ENCODE results near the gene TRPC6. TPM values are rescaled to one million over a fixed set of nuclear protein-coding genes. Genes with fewer than 3 reads are reported as not detected.

TRPC6 gene
- polyA plus RNA-seq, 1 donor from 2014 or later = 0.11 TPM

DNA sequence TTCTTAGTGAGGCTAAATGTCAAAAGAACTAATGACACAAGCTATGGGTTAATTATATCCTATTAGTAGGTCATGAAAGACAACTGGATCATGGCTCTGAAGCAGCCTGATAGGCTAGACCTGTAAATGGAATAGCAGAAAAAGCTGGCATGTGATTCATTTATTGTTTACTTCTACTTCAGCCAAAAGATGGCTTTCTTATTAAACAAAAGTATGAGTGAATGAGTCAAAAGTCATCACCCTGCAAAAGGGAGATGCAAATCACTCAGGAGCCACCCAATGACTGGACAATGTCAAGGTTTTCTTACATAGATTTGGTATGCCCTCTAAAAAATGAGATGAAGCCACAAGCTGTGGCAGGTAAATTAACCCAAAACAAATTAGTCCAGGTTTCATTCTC, 138.0 kb downstream of the TRPC6 start:
- TF ChIP-seq, protein P1, sequence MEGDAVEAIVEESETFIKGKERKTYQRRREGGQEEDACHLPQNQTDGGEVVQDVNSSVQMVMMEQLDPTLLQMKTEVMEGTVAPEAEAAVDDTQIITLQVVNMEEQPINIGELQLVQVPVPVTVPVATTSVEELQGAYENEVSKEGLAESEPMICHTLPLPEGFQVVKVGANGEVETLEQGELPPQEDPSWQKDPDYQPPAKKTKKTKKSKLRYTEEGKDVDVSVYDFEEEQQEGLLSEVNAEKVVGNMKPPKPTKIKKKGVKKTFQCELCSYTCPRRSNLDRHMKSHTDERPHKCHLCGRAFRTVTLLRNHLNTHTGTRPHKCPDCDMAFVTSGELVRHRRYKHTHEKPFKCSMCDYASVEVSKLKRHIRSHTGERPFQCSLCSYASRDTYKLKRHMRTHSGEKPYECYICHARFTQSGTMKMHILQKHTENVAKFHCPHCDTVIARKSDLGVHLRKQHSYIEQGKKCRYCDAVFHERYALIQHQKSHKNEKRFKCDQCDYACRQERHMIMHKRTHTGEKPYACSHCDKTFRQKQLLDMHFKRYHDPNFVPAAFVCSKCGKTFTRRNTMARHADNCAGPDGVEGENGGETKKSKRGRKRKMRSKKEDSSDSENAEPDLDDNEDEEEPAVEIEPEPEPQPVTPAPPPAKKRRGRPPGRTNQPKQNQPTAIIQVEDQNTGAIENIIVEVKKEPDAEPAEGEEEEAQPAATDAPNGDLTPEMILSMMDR (IDR thresholded peaks at IDR 0.05; ENCODE audit: poor library complexity, severe bottlenecking) = no peak
- TF ChIP-seq EP300 (conservative IDR thresholded peaks at IDR 0.05; ENCODE audit: poor library complexity, severe bottlenecking) (no peak), EZH2 (IDR thresholded peaks at IDR 0.05; ENCODE audit: borderline replicate concordance, insufficient read depth, low read length, poor library complexity, severe bottlenecking) (no peak), MXI1 (conservative IDR thresholded peaks at IDR 0.05; ENCODE audit: poor library complexity, severe bottlenecking) (no peak), POLR2AphosphoS5 (IDR thresholded peaks at IDR 0.05) (no peak), SMC3 (conservative IDR thresholded peaks at IDR 0.05; ENCODE audit: poor library complexity) (no peak), TAF1 (IDR thresholded peaks at IDR 0.05; ENCODE audit: low read depth) (no peak)
- no peaks in the 10 kb centered on the region for H3F3A ChIP-seq (ENCODE audit: insufficient read depth, low read length, poor library complexity, severe bottlenecking)
- no peaks in the 10 kb centered on the region for H3K9me3 ChIP-seq (ENCODE audit: low read length)
- H4K20me1 ChIP-seq (ENCODE audit: insufficient read depth) = no peaks in the 10 kb centered on the region
- no peak overlapping the region for H3K27ac ChIP-seq (ENCODE audit: low read length)
- no peak overlapping the region for H3K4me2 ChIP-seq (ENCODE audit: low read length)
- H3K36me3 ChIP-seq (ENCODE audit: insufficient read depth, low read length) = no peaks in the 10 kb centered on the region
- H2AFZ ChIP-seq (ENCODE audit: low read depth, low read length) = no peak overlapping the region
- H3K9ac ChIP-seq (ENCODE audit: low read length) = no peak overlapping the region
- no peaks in the 10 kb centered on the region for H3K79me2 ChIP-seq (replicated peaks; ENCODE audit: insufficient read depth, low read length)
- no peaks in the 10 kb centered on the region for H3K27me3 ChIP-seq (ENCODE audit: insufficient read depth, low read depth, low read length)
- no peak overlapping the region for H3K4me3 ChIP-seq (ENCODE audit: low read length)
- H3K9me2 ChIP-seq (ENCODE audit: insufficient read depth, low read length) = no peaks in the 10 kb centered on the region

DNA sequence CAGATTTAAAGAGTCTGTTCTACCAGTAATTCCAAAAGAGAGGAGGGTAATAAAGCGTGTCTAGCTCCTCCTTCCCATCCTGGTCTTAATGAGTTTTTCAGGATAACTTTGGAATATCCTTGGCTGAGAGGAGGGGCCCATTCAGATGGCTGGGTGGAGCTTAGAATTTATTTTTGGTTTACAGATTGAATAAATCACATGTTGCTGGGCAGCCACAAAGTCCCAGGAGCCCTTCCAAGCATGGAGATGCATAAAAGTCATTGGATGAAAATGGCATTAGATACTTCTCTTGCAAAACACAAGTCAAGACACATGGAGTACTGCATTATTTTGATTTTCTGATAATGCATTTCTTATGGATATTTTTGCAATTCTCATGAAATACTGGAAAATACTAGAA, 139.0 kb downstream of the TRPC6 start:
- Histone ChIP-seq H3K4me3 (ENCODE audit: low read length) (no peak overlapping the region), H3K9me3 (ENCODE audit: low read length) (no peaks in the 10 kb centered on the region), H3K9ac (ENCODE audit: low read length) (no peak overlapping the region), H3K27me3 (ENCODE audit: insufficient read depth, low read depth, low read length) (no peaks in the 10 kb centered on the region), H3F3A (ENCODE audit: insufficient read depth, low read length, poor library complexity, severe bottlenecking) (no peaks in the 10 kb centered on the region), H4K20me1 (ENCODE audit: insufficient read depth) (no peaks in the 10 kb centered on the region), H2AFZ (ENCODE audit: low read depth, low read length) (no peak overlapping the region), H3K27ac (ENCODE audit: low read length) (no peak overlapping the region), H3K36me3 (ENCODE audit: insufficient read depth, low read length) (no peaks in the 10 kb centered on the region), H3K79me2 (replicated peaks; ENCODE audit: insufficient read depth, low read length) (no peaks in the 10 kb centered on the region), H3K9me2 (ENCODE audit: insufficient read depth, low read length) (no peaks in the 10 kb centered on the region), H3K4me2 (ENCODE audit: low read length) (no peak overlapping the region)
- TF ChIP-seq MXI1 (conservative IDR thresholded peaks at IDR 0.05; ENCODE audit: poor library complexity, severe bottlenecking) (no peak), EP300 (conservative IDR thresholded peaks at IDR 0.05; ENCODE audit: poor library complexity, severe bottlenecking) (no peak), TAF1 (IDR thresholded peaks at IDR 0.05; ENCODE audit: low read depth) (no peak), EZH2 (IDR thresholded peaks at IDR 0.05; ENCODE audit: borderline replicate concordance, insufficient read depth, low read length, poor library complexity, severe bottlenecking) (no peak), RAD21 (conservative IDR thresholded peaks at IDR 0.05) (no peak), SMC3 (conservative IDR thresholded peaks at IDR 0.05; ENCODE audit: poor library complexity) (no peak), POLR2AphosphoS5 (IDR thresholded peaks at IDR 0.05) (no peak)
- TF ChIP-seq, protein P2, sequence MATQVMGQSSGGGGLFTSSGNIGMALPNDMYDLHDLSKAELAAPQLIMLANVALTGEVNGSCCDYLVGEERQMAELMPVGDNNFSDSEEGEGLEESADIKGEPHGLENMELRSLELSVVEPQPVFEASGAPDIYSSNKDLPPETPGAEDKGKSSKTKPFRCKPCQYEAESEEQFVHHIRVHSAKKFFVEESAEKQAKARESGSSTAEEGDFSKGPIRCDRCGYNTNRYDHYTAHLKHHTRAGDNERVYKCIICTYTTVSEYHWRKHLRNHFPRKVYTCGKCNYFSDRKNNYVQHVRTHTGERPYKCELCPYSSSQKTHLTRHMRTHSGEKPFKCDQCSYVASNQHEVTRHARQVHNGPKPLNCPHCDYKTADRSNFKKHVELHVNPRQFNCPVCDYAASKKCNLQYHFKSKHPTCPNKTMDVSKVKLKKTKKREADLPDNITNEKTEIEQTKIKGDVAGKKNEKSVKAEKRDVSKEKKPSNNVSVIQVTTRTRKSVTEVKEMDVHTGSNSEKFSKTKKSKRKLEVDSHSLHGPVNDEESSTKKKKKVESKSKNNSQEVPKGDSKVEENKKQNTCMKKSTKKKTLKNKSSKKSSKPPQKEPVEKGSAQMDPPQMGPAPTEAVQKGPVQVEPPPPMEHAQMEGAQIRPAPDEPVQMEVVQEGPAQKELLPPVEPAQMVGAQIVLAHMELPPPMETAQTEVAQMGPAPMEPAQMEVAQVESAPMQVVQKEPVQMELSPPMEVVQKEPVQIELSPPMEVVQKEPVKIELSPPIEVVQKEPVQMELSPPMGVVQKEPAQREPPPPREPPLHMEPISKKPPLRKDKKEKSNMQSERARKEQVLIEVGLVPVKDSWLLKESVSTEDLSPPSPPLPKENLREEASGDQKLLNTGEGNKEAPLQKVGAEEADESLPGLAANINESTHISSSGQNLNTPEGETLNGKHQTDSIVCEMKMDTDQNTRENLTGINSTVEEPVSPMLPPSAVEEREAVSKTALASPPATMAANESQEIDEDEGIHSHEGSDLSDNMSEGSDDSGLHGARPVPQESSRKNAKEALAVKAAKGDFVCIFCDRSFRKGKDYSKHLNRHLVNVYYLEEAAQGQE (IDR thresholded peaks at IDR 0.05; ENCODE audit: borderline replicate concordance) = no peak
- TF ChIP-seq, protein P1 (IDR thresholded peaks at IDR 0.05; ENCODE audit: poor library complexity, severe bottlenecking) = no peak
